ENCODE data around the gene SCGB1C2. TPM values are rescaled to one million over a fixed set of nuclear protein-coding genes. Genes with fewer than 3 reads are reported as not detected.

The SCGB1C2 gene
- total RNA-seq, 1 experiment from 2014 or later: not detected

GRCh38 chr17:152860-153420, 15.6 kb downstream of the SCGB1C2 start:
- Mint-ChIP-seq H3K4me3 (no peak overlapping the region), H3K27me3 (ENCODE audit: low read depth) (peaks cover 4% of the 10 kb centered on the region), H3K36me3 (ENCODE audit: insufficient read depth in 1 of 3, low read depth in 3 of 3) (no peaks in the 10 kb centered on the region), H3K27ac (no peak overlapping the region), H3K9me3 (no peaks in the 10 kb centered on the region), H3K4me1 (no peaks in the 10 kb centered on the region)
- no peak overlapping the region for H2BK5ac ChIP-seq (ENCODE audit: insufficient read length, low read length)
- no peak overlapping the region for H3K4ac ChIP-seq (ENCODE audit: low read depth, low read length)
- no peak overlapping the region for H3K27ac ChIP-seq (ENCODE audit: insufficient read length, low read depth, low read length)
- H4K20me1 ChIP-seq (ENCODE audit: control insufficient read depth, insufficient read depth, insufficient read length): no peaks in the 10 kb centered on the region
- no peak for TF ChIP-seq CTCF (conservative IDR thresholded peaks at IDR 0.05)
- H4K5ac ChIP-seq (ENCODE audit: insufficient read length, low read depth, low read length): no peak overlapping the region
- no peak overlapping the region for H3T11ph ChIP-seq (ENCODE audit: low read length)
- H3K4me2 ChIP-seq (ENCODE audit: insufficient read depth, insufficient read length, low read length): no peak overlapping the region
- no peak overlapping the region for H2BK12ac ChIP-seq (ENCODE audit: insufficient read length, low read depth, low read length)
- H2AK5ac ChIP-seq (ENCODE audit: insufficient read length, low read length): no peak overlapping the region
- DNase-seq: no peak
- no peaks in the 10 kb centered on the region for H3K9me3 ChIP-seq (ENCODE audit: control insufficient read depth, low read depth, low read length)
- no peak overlapping the region for H3K18ac ChIP-seq (ENCODE audit: insufficient read length, low read depth, low read length)
- no peaks in the 10 kb centered on the region for H3K79me1 ChIP-seq (ENCODE audit: insufficient read depth, low read depth, low read length, poor library complexity, severe bottlenecking)
- H3K23me2 ChIP-seq (ENCODE audit: insufficient read length, low read depth, low read length, poor library complexity, severe bottlenecking): no peaks in the 10 kb centered on the region
- no peak overlapping the region for H3K9ac ChIP-seq (ENCODE audit: extremely low read depth, insufficient read length, low read length)
- no peak overlapping the region for H4K8ac ChIP-seq (replicated peaks; ENCODE audit: insufficient read length, low read depth, low read length)
- no peaks in the 10 kb centered on the region for H3K4me1 ChIP-seq (ENCODE audit: insufficient read depth, low read length)
- no peaks in the 10 kb centered on the region for H3K27me3 ChIP-seq (ENCODE audit: insufficient read depth, low read length)
- no peak overlapping the region for H3K14ac ChIP-seq (ENCODE audit: insufficient read depth, low read length)
- H2AFZ ChIP-seq (ENCODE audit: low read length): no peak overlapping the region
- no peak overlapping the region for H3K23ac ChIP-seq (ENCODE audit: insufficient read length, low read depth, low read length)
- H2BK15ac ChIP-seq (ENCODE audit: low read depth, low read length): no peak overlapping the region
- no peaks in the 10 kb centered on the region for H3K79me2 ChIP-seq (ENCODE audit: insufficient read depth, low read length)
- no peak overlapping the region for H4K91ac ChIP-seq (ENCODE audit: insufficient read length, low read depth, low read length)
- H2BK20ac ChIP-seq (ENCODE audit: low read depth, low read length, poor library complexity, severe bottlenecking): no peak overlapping the region
- H3K56ac ChIP-seq (ENCODE audit: insufficient read length, low read depth, low read length): no peak overlapping the region
- WGBS (ENCODE audit: extremely low coverage, insufficient read length, low lambda C conversion rate): no CpG with 5 or more reads among the region's 12 CpGs
- no peak overlapping the region for H2BK120ac ChIP-seq (ENCODE audit: low read depth, low read length, poor library complexity, severe bottlenecking)
